M059J (cell line): ENCODE data around the gene MCAM. TPM values are rescaled to one million over a fixed set of nuclear protein-coding genes. Genes with fewer than 3 reads are reported as not detected.

ENCODE experiments used
- DNase-seq: peaks from one replicate; pipeline ENCODE4 v3.0.0-alpha.2; 2012; ENCODE audit warnings: low read depth
- total RNA-seq: library from RNA; depleted of rRNA; stranded (reverse); fragments of >200 nt; shearing (Covaris generic); gene quantifications from 2 replicates; pipeline ENCODE4 v1.2.3, GENCODE V29; 2014; rRNA removed

Gene MCAM
- total RNA-seq, 1 experiment from 2014 or later: 353 TPM

DNA sequence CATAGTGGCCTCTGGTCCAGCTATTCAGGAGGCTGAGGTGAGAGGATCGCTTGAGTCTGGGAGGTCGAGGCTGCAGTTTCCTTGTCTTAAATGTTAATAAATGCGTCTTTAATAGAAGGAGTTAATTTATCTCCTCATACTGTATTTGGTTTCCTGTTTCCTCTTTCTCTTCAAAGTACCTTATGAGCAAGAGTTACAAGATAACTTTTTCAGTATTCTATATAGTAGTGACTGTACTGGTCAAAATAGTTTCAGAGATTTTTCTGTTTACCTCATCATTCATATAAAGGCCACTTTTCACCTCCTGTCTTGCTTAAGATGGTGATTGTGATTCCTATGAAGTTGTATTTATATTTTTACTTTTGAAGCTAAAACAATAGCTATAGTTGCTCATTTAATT lies 50.9 kb downstream of the MCAM start:
- no peak for DNase-seq

- DNase-seq: no peak
These were observed 53.5 kb downstream of the MCAM start for GRCh38 chr11:119263352-119263940.

- DNase-seq: peak; percentile 65
These were observed 54.1 kb downstream of the MCAM start for GRCh38 chr11:119262668-119263351.

GRCh38 chr11:119258983-119259382 lies 57.9 kb downstream of the MCAM start:
- no peak for DNase-seq

Other genes with a start within 250 kb of the MCAM start
- 18.9 and 20.9 TPM in 2 replicates for gene VPS11, start 249.3 kb downstream of the MCAM start, total RNA-seq
- gene HMBS, start 232.2 kb downstream of the MCAM start, total RNA-seq: 17.2 and 18.5 TPM in 2 replicates
- gene DPAGT1, start 215.3 kb downstream of the MCAM start, total RNA-seq: 42.1 and 50.9 TPM in 2 replicates
- gene C2CD2L, start 209.8 kb downstream of the MCAM start, total RNA-seq: 7.1 and 10.3 TPM in 2 replicates
- gene HINFP, start 195.6 kb downstream of the MCAM start, total RNA-seq: 10.8 and 20.1 TPM in 2 replicates
- 0.49 TPM in 1 of 2 replicates, not detected in the other for gene ABCG4, start 168.1 kb downstream of the MCAM start, total RNA-seq
- 15.9 and 16.8 TPM in 2 replicates for gene NLRX1, start 148.4 kb downstream of the MCAM start, total RNA-seq
- not detected in 2 replicates for gene NHERF4, start 131.7 kb downstream of the MCAM start, total RNA-seq
- gene CBL, start 110.8 kb downstream of the MCAM start, total RNA-seq: 9.0 and 18.8 TPM in 2 replicates
- 9.5 and 16.1 TPM in 2 replicates for gene RNF26, start 17.4 kb upstream of the MCAM start, total RNA-seq
- 5.9 and 7.7 TPM in 2 replicates for gene C1QTNF5, start 23.8 kb upstream of the MCAM start, total RNA-seq
- not detected in 2 replicates for gene MFRP, start 29.6 kb upstream of the MCAM start, total RNA-seq
- gene USP2, start 64.6 kb upstream of the MCAM start, total RNA-seq: 0.67 and 0.81 TPM in 2 replicates
- 1,171 and 1,190 TPM in 2 replicates for gene THY1, start 106.0 kb upstream of the MCAM start, total RNA-seq